Measurements from ENCODE around the gene COPG2.

GRCh38 chr7:130521258-130521951 lies 147.1 kb downstream of the COPG2 start:
- TF ChIP-seq EZH2 (IDR thresholded peaks at IDR 0.05) (no peak), CTCF (IDR thresholded peaks at IDR 0.05) (no peak)
